ENCODE measurements around the gene C1QTNF5. TPM values are rescaled to one million over a fixed set of nuclear protein-coding genes. Genes with fewer than 3 reads are reported as not detected.

Gene C1QTNF5
- total and polyA plus RNA-seq, 2 donors (not counting 1 experiment from before 2014, with no cell fraction given): not detected

GRCh38 chr11:119342362-119343130 lies 1.9 kb upstream of the C1QTNF5 start:
- Histone ChIP-seq H3K9me3 (ENCODE audit: control extremely low read depth in 1 of 3, control insufficient read depth in 2 of 3, insufficient read depth in 1 of 3, low read length in 2 of 3) (peaks cover 0 to 3% (median 0%) of the 10 kb centered on the region in 3 donors), H3K36me3 (replicated peaks in 1 of 2; ENCODE audit: control extremely low read depth in 1 of 2, control insufficient read depth in 1 of 2, extremely low read depth in 1 of 2, insufficient read depth in 2 of 2, low read length in 1 of 2) (no peaks in the 10 kb centered on the region), H2AFZ (ENCODE audit: insufficient read depth, low read depth, low read length, poor library complexity, severe bottlenecking) (no peak overlapping the region), H3K9ac (ENCODE audit: low read length) (no peak overlapping the region), H3K4me3 (ENCODE audit: control extremely low read depth in 1 of 5, extremely low read depth in 1 of 5, insufficient read depth in 1 of 5, low read depth in 2 of 5, low read length in 4 of 5) (no peak overlapping the region), H3K27ac (ENCODE audit: low read length in 2 of 2) (no peak overlapping the region), H3K4me2 (replicated peaks; ENCODE audit: low read depth, low read length, poor library complexity, severe bottlenecking) (no peak overlapping the region), H4K20me1 (ENCODE audit: control insufficient read depth, insufficient read depth, low read length, poor library complexity, severe bottlenecking) (peaks cover 7% of the 10 kb centered on the region), H3K79me2 (ENCODE audit: control insufficient read depth, insufficient read depth, low read length) (no peaks in the 10 kb centered on the region), H3K27me3 (replicated peaks in 1 of 4; ENCODE audit: control extremely low read depth in 1 of 4, control insufficient read depth in 3 of 4, insufficient read depth in 4 of 4, low read length in 3 of 4) (peaks cover 0 to 62% (median 32%) of the 10 kb centered on the region in 4 experiments), H3K4me1 (ENCODE audit: control insufficient read depth in 2 of 2, insufficient read depth in 2 of 2, low read length in 2 of 2) (peaks cover 31% of the 10 kb centered on the region in 2 donors)
- 85% methylated on average over 10 of the region's 10 CpGs for WGBS (ENCODE audit: insufficient coverage)
- Mint-ChIP-seq H3K9me3 (ENCODE audit: insufficient read depth) (no peaks in the 10 kb centered on the region), H3K27me3 (peaks cover 61% of the 10 kb centered on the region), H3K4me3 (no peak overlapping the region), H3K4me1 (peaks cover 23% of the 10 kb centered on the region), H3K27ac (no peak overlapping the region)
- CTCF ChIA-PET: interaction anchor here (2.4 kb wide), 1 partner anchor 13 kb away, joined by 11 read pairs; no protein-coding TSS in a partner anchor
- intact Hi-C loops (cut with micrococcal nuclease): no loop called here
- DNase-seq (no peak), ATAC-seq (ENCODE audit: low read depth) (no peak)
- TF ChIP-seq CTCF (IDR thresholded peaks at IDR 0.05) (no peak), EZH2 (IDR thresholded peaks at IDR 0.05; ENCODE audit: borderline replicate concordance, insufficient read depth, low read depth, low read length, poor library complexity, severe bottlenecking) (no peak)
- POLR2A ChIA-PET: interaction anchor here (0.7 kb wide), 1 partner anchor 1374 kb away, joined by 3 read pairs; no protein-coding TSS in a partner anchor

- no peak overlapping the region for H3K4me3 Mint-ChIP-seq
- H3K9me3 ChIP-seq (ENCODE audit: control extremely low read depth in 1 of 3, control insufficient read depth in 2 of 3, insufficient read depth in 1 of 3, low read length in 2 of 3): peaks cover 0 to 3% (median 0%) of the 10 kb centered on the region in 3 donors
- H4K20me1 ChIP-seq (ENCODE audit: control insufficient read depth, insufficient read depth, low read length, poor library complexity, severe bottlenecking): peaks cover 7% of the 10 kb centered on the region
- POLR2A ChIA-PET: no interaction called here
- H2AFZ ChIP-seq (ENCODE audit: insufficient read depth, low read depth, low read length, poor library complexity, severe bottlenecking): no peak overlapping the region
- DNase-seq (no peak), ATAC-seq (ENCODE audit: low read depth) (no peak)
- no peak overlapping the region for H3K9ac ChIP-seq (ENCODE audit: low read length)
- peaks cover 23% of the 10 kb centered on the region for H3K4me1 Mint-ChIP-seq
- 94% methylated on average over 4 of the region's 7 CpGs for WGBS (ENCODE audit: insufficient coverage)
- H3K9me3 Mint-ChIP-seq (ENCODE audit: insufficient read depth): no peaks in the 10 kb centered on the region
- TF ChIP-seq CTCF (IDR thresholded peaks at IDR 0.05) (no peak), EZH2 (IDR thresholded peaks at IDR 0.05; ENCODE audit: borderline replicate concordance, insufficient read depth, low read depth, low read length, poor library complexity, severe bottlenecking) (no peak)
- H3K27ac Mint-ChIP-seq: no peak overlapping the region
- CTCF ChIA-PET: interaction anchor here (2.4 kb wide), 1 partner anchor 14 kb away, joined by 11 read pairs; no protein-coding TSS in a partner anchor
- H3K4me1 ChIP-seq (ENCODE audit: control insufficient read depth in 2 of 2, insufficient read depth in 2 of 2, low read length in 2 of 2): peaks cover 31% of the 10 kb centered on the region in 2 donors
- H3K4me3 ChIP-seq (ENCODE audit: control extremely low read depth in 1 of 5, extremely low read depth in 1 of 5, insufficient read depth in 1 of 5, low read depth in 2 of 5, low read length in 4 of 5): no peak overlapping the region
- no peaks in the 10 kb centered on the region for H3K79me2 ChIP-seq (ENCODE audit: control insufficient read depth, insufficient read depth, low read length)
- peaks cover 0 to 1% of the 10 kb centered on the region in 2 experiments for H3K36me3 ChIP-seq (replicated peaks in 1 of 2; ENCODE audit: control extremely low read depth in 1 of 2, control insufficient read depth in 1 of 2, extremely low read depth in 1 of 2, insufficient read depth in 2 of 2, low read length in 1 of 2)
- peaks cover 55% of the 10 kb centered on the region for H3K27me3 Mint-ChIP-seq
- H3K27me3 ChIP-seq (replicated peaks in 1 of 4; ENCODE audit: control extremely low read depth in 1 of 4, control insufficient read depth in 3 of 4, insufficient read depth in 4 of 4, low read length in 3 of 4): peaks cover 0 to 60% (median 31%) of the 10 kb centered on the region in 4 experiments
- intact Hi-C loops (cut with micrococcal nuclease): no loop called here
- no peak overlapping the region for H3K4me2 ChIP-seq (replicated peaks; ENCODE audit: low read depth, low read length, poor library complexity, severe bottlenecking)
- H3K27ac ChIP-seq (ENCODE audit: low read length in 2 of 2): no peak overlapping the region
These were observed 1.3 kb upstream of the C1QTNF5 start for GRCh38 chr11:119342023-119342300.

Data from B cell (primary cell).